Measurements from ENCODE around the gene NR4A1. TPM values are rescaled to one million over a fixed set of nuclear protein-coding genes. Genes with fewer than 3 reads are reported as not detected.

NR4A1 gene
- total RNA-seq, 8 experiments from 2014 or later, result 3.4 to 11.8 (median 7.7) TPM

- H3K27ac ChIP-seq, result no peak overlapping the region
These were observed 14.6 kb upstream of the NR4A1 start for GRCh38 chr12:52036587-52037171.

DNA sequence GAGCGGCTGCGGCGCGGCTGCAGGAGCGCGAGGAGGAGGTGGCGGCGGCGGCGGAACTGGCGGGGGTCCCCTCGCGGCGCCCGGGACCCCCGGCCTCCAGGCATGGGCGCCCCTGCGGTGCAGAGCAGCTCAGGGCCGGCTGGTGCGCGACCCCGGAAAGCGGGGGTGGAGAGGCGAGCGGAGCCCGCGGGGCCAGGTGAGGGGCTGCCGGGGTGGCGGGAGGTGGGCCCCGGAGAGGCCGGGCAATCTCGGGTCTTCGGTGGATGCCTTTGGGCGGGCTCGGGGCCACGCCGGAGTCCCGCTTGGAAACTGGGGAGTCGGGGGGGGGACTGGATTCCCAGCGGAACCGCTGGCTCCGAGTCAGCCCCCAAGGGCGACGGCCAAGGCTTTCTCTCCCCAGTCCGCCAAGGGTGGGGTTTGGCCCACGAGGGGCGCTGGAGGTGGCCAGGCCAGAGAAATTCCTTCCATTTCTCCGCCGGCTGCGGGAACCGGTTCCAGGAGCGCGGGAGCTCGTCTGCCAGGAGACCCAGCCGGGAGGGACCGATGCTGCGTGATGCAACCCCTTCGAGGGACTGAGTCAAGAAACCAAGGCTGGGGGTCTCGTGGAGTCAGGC, 13.9 kb upstream of the NR4A1 start:
- 0 to 10% (median 0%) methylated on average over 1 to 5 of the region's 59 CpGs; no CpG with 5 or more reads in 7 of the 10 experiments for WGBS, 10 experiments
- peak overlapping the region; percentile 22 to 30 for H3K27ac ChIP-seq
- in situ Hi-C loops (cut with MboI; ENCODE audit: low pct_unique_long_range_greater_than_20kb in 2 of 9, low sequenced_read_pairs in 9 of 9, unreplicated experiment in 9 of 9), result no loop called here
- H3K4me1 ChIP-seq (replicated peaks in 1 of 2), result peaks cover 13 to 21% of the 10 kb centered on the region in 2 donors
- peak in 6 of 8 experiments; percentile 0 to 50 (median 40) for ATAC-seq (replicated peaks in 6 of 8)
- H3K4me3 ChIP-seq, result peak overlapping the region; percentile 76 to 87 (median 78)

More at GRCh38 chr12:52036587-52037171, 14.6 kb upstream of the NR4A1 start:
- 20 to 74% (median 40%) methylated on average over 1 to 9 of the region's 53 CpGs; no CpG with 5 or more reads in 3 of the 10 experiments for WGBS, 10 experiments
- H3K4me1 ChIP-seq (replicated peaks in 1 of 2), result peaks cover 20 to 25% of the 10 kb centered on the region in 2 donors
- peak overlapping the region; percentile 76 to 87 (median 78) for H3K4me3 ChIP-seq
- in situ Hi-C loops (cut with MboI; ENCODE audit: low pct_unique_long_range_greater_than_20kb in 2 of 9, low sequenced_read_pairs in 9 of 9, unreplicated experiment in 9 of 9), result no loop called here
- peak; percentile 25 to 63 (median 48) for ATAC-seq (replicated peaks in 6 of 8)

DNA sequence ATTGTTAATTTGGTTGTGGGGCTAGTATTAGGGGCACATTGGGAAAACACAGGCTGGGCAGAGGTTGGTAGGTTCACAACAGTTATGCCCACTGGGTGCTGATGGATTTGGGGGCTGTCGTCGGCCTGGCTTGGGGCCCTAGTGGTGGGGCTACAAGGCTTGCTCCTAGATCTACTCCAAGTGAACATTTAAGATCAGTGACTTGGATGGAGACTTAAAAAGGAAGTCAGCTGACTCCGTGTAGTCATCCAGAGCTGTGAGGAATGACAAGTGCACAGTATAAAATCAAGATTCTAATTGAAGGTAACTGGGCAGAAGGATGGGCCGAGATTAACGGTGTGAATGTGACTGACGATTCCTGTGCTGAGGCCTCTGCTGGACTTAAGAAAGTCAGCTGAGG, 12.8 kb upstream of the NR4A1 start:
- 52 to 100% (median 91%) methylated on average over 3 to 4 of the region's 6 CpGs; no CpG with 5 or more reads in 4 of the 10 experiments for WGBS, 10 experiments
- Histone ChIP-seq H3K4me3 (peak overlapping the region; percentile 76 to 87 (median 78)), H3K27ac (no peak overlapping the region), H3K4me1 (replicated peaks in 1 of 2) (peaks cover 10 to 15% of the 10 kb centered on the region in 2 donors)
- no peak for ATAC-seq (replicated peaks in 6 of 8)
- in situ Hi-C loops (cut with MboI; ENCODE audit: low pct_unique_long_range_greater_than_20kb in 2 of 9, low sequenced_read_pairs in 9 of 9, unreplicated experiment in 9 of 9), result no loop called here

GRCh38 chr12:52041035-52041434, 10.2 kb upstream of the NR4A1 start:
- Histone ChIP-seq H3K27ac (no peak overlapping the region), H3K4me1 (replicated peaks in 1 of 2) (peaks cover 8 to 12% of the 10 kb centered on the region in 2 donors), H3K4me3 (no peak overlapping the region)
- 29 to 80% (median 70%) methylated on average over 1 to 3 of the region's 3 CpGs; no CpG with 5 or more reads in 5 of the 10 experiments for WGBS, 10 experiments
- no peak for ATAC-seq (replicated peaks in 6 of 8)
- in situ Hi-C loops (cut with MboI; ENCODE audit: low pct_unique_long_range_greater_than_20kb in 2 of 9, low sequenced_read_pairs in 9 of 9, unreplicated experiment in 9 of 9), result no loop called here

GRCh38 chr12:52041695-52042123, 9.5 kb upstream of the NR4A1 start:
- in situ Hi-C loops (cut with MboI; ENCODE audit: low pct_unique_long_range_greater_than_20kb in 2 of 9, low sequenced_read_pairs in 9 of 9, unreplicated experiment in 9 of 9), result no loop called here
- 100% methylated on average over 1 of the region's 6 CpGs; no CpG with 5 or more reads in 9 of the 10 experiments for WGBS, 10 experiments
- ATAC-seq (replicated peaks in 6 of 8), result peak in 4 of 8 experiments; percentile 22 to 42 (median 32)

GRCh38 chr12:52042706-52043385, 8.4 kb upstream of the NR4A1 start:
- Histone ChIP-seq H3K4me1 (replicated peaks in 1 of 2) (peaks cover 8% of the 10 kb centered on the region in 2 donors), H3K27ac (no peak overlapping the region), H3K4me3 (no peak overlapping the region)
- in situ Hi-C loops (cut with MboI; ENCODE audit: low pct_unique_long_range_greater_than_20kb in 2 of 9, low sequenced_read_pairs in 9 of 9, unreplicated experiment in 9 of 9), result no loop called here
- WGBS, 10 experiments, result 63 to 100% (median 80%) methylated on average over 1 to 3 of the region's 8 CpGs; no CpG with 5 or more reads in 7 of the 10 experiments
- peak in 1 of 8 experiments; percentile 24 for ATAC-seq (replicated peaks in 6 of 8)

More at GRCh38 chr12:52041695-52042123, 9.5 kb upstream of the NR4A1 start:
- Histone ChIP-seq H3K27ac (no peak overlapping the region), H3K4me1 (replicated peaks in 1 of 2) (peaks cover 8% of the 10 kb centered on the region in 2 donors), H3K4me3 (no peak overlapping the region)

DNA sequence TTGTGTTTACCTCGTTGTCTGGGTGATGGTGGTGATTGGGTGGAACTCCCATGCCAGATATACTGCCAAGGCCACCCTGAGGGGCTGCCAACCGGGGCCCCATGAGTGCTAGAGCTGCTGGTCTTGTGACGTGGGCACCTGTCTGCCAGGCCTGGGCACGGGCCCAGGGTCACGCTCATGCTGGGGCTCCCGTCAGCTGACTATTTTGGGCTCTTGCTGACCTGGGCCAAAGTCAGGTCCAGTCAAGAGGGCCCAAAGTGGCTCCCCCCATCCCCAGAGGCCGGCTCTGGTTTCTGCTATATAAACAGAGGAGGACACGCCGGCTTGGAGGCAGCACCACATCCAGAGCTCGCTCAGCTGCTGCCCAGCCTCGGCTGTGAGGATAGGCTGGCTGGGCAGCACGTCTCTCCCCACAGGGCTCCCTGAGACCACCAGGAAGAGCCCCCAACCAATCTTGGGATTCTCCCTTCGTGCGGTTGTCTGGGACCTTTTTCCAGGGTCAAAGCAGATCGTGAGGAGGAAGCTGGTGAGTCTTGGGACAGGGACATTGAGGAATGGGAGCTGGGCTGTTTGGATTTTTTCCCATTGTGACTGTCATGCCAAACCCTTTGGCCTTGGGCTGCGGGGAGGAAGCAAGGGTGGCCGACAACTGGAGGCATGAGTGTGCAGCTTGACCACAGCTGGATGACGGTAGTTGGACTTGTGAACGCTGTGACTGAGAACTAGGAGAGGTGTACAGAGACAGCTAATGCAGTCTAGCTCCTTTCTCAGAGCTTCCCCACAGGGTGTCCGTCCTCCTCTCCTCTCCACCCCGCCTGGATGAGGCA, 7.6 kb upstream of the NR4A1 start:
- H3K27ac ChIP-seq, result no peak overlapping the region
- 49 to 91% (median 75%) methylated on average over 1 to 8 of the region's 21 CpGs; no CpG with 5 or more reads in 5 of the 10 experiments for WGBS, 10 experiments
- no peak for ATAC-seq (replicated peaks in 6 of 8)
- in situ Hi-C loops (cut with MboI; ENCODE audit: low pct_unique_long_range_greater_than_20kb in 2 of 9, low sequenced_read_pairs in 9 of 9, unreplicated experiment in 9 of 9), result no loop called here
- H3K4me3 ChIP-seq, result no peak overlapping the region
- H3K4me1 ChIP-seq (replicated peaks in 1 of 2), result peaks cover under 1 to 3% of the 10 kb centered on the region in 2 donors

DNA sequence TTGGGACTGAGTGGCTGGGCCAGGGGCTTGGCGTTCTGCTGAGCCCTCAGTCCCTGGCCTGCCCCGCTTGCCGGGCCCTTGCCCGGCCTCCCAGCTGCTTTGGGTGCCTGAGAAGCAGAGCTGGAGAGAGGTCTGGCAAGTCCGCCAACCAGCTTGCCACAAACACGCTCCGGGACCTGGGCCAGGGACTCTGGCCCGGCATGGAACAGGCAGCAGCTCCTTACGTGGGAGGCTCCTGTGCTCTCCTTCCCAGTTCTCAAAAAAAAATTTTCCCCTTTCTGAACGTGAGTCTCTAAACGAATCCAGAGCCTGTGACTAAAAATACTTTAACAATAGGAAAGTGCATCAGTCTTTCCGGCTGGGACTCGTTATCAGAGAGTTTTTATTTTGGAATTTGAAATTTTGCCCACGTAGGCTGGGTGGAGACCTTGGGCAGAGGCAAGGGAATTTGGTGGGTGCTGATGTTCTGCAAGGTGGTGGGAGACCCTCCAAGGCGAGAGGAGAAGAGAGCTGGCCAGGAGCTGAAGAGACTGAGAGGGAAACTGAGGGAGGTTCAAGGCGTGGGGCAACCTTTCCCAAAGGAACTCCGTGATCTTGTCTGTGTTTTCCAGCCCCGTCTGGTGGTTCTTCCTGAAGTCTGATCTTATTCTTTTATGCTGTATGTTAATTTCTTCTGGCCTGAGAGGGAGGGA, 6.8 kb upstream of the NR4A1 start:
- Histone ChIP-seq H3K4me1 (replicated peaks in 1 of 2) (no peaks in the 10 kb centered on the region), H3K4me3 (no peak overlapping the region)
- no peak for ATAC-seq (replicated peaks in 6 of 8)

DNA sequence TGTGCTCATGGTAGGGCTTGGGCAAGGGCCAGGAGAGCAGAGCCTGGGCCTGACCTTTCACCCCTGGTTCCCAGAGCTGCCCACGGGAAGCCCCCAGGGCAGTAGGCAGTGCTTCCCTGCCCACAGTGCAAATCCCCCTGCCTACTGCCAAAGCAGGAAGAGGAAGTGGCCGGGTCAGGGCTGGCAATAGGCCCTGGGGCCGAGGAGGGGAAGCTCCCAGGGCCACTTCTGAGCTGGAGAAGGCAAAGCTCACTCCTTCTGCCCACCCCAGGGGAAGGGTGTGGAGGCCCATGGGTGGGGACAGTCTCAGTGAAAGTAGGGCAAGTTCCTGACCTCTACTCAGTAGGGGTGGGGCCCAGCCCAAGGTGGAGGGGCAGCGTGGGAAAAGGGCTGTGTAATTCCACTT, 5.4 kb upstream of the NR4A1 start:
- no peak overlapping the region for H3K4me3 ChIP-seq
- WGBS, 10 experiments, result 40 to 67% methylated on average over 1 of the region's 4 CpGs; no CpG with 5 or more reads in 8 of the 10 experiments
- no peak overlapping the region for H3K27ac ChIP-seq
- in situ Hi-C loops (cut with MboI; ENCODE audit: low pct_unique_long_range_greater_than_20kb in 2 of 9, low sequenced_read_pairs in 9 of 9, unreplicated experiment in 9 of 9), result no loop called here
- H3K4me1 ChIP-seq (replicated peaks in 1 of 2), result peaks cover 7 to 9% of the 10 kb centered on the region in 2 donors
- peak in 3 of 8 experiments; percentile 12 to 24 (median 12) for ATAC-seq (replicated peaks in 6 of 8)

More for the DNA sequence above, 6.8 kb upstream of the NR4A1 start:
- 6 to 100% (median 77%) methylated on average over 1 to 11 of the region's 18 CpGs; no CpG with 5 or more reads in 1 of the 10 experiments for WGBS, 10 experiments
- in situ Hi-C loops (cut with MboI; ENCODE audit: low pct_unique_long_range_greater_than_20kb in 2 of 9, low sequenced_read_pairs in 9 of 9, unreplicated experiment in 9 of 9), result no loop called here
- H3K27ac ChIP-seq, result no peak overlapping the region

- 20 to 94% (median 83%) methylated on average over 1 to 6 of the region's 7 CpGs; no CpG with 5 or more reads in 5 of the 10 experiments for WGBS, 10 experiments
- Histone ChIP-seq H3K4me3 (no peak overlapping the region), H3K27ac (no peak overlapping the region), H3K4me1 (replicated peaks in 1 of 2) (peaks cover 9 to 14% of the 10 kb centered on the region in 2 donors)
- in situ Hi-C loops (cut with MboI; ENCODE audit: low pct_unique_long_range_greater_than_20kb in 2 of 9, low sequenced_read_pairs in 9 of 9, unreplicated experiment in 9 of 9), result no loop called here
- ATAC-seq (replicated peaks in 6 of 8), result no peak
These were observed 4.4 kb upstream of the NR4A1 start for GRCh38 chr12:52046859-52047258.

DNA sequence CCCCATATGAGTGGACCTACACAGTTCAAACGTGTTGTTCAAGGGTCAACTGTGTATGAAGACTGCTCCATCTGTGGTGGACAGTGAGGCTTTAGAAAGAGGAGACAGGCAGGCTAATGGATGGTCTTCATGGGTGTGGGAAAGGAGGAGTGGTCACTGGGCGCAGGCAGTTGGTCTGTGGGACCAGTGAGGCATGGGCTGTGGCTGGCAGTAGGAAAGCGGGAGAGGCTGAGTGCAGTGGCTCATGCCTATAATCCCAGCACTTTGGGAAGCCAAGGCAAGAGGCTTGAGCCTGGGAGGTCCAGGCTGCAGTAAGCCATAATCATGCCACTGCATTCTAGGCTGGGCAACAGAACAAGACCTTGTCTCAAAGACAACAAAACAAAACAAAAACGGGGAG, 2.0 kb upstream of the NR4A1 start:
- in situ Hi-C loops (cut with MboI; ENCODE audit: low pct_unique_long_range_greater_than_20kb in 2 of 9, low sequenced_read_pairs in 9 of 9, unreplicated experiment in 9 of 9), result no loop called here
- no peak for ATAC-seq (replicated peaks in 6 of 8)
- Histone ChIP-seq H3K4me3 (no peak overlapping the region), H3K4me1 (replicated peaks in 1 of 2) (peaks cover 11 to 14% of the 10 kb centered on the region in 2 donors), H3K27ac (no peak overlapping the region)
- WGBS, 10 experiments, result 50 to 100% (median 75%) methylated on average over 1 to 4 of the region's 4 CpGs; no CpG with 5 or more reads in 1 of the 10 experiments

DNA sequence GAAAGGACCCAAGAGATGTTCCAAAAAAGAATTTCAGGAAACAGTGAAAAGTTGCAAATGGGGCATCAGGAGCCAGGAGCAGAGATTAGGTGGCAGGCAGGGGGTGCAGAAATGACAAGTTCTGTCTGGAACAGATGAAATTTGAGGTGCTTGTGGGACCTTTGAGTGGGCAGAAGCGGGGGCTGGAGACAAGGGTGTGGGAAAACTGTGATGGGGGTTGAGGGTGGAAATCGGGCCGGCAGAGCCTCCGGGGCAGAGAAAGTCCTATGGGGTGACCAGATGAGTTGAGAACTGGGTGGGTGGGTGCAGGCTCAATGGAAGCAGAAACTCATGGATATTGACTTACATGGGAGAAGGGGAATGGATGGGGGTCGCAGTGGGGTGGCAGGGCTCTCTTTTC, 1.6 kb upstream of the NR4A1 start:
- in situ Hi-C loops (cut with MboI; ENCODE audit: low pct_unique_long_range_greater_than_20kb in 2 of 9, low sequenced_read_pairs in 9 of 9, unreplicated experiment in 9 of 9), result no loop called here
- no peak for ATAC-seq (replicated peaks in 6 of 8)
- WGBS, 10 experiments, result 70 to 100% (median 82%) methylated on average over 1 to 2 of the region's 5 CpGs; no CpG with 5 or more reads in 6 of the 10 experiments
- Histone ChIP-seq H3K4me1 (replicated peaks in 1 of 2) (peaks cover 11 to 14% of the 10 kb centered on the region in 2 donors), H3K27ac (no peak overlapping the region), H3K4me3 (no peak overlapping the region)
